ENCODE results near the gene GCC1. TPM values are rescaled to one million over a fixed set of nuclear protein-coding genes. Genes with fewer than 3 reads are reported as not detected.

GCC1 gene
- total RNA-seq (2021; ENCODE audit: unreplicated experiment) (19.1 TPM), Bru-seq, nascent RNA (percentile 82 among the genes with signal in this experiment), BruChase-seq, experiment 1, labeled RNA remaining after a 2-hour chase (percentile 98 among the genes with signal in this experiment), BruChase-seq, experiment 2, labeled RNA remaining after a 6-hour chase (percentile 87 among the genes with signal in this experiment)
- polyA plus RNA-seq (2012; ENCODE audit: insufficient read length), result 15.0 TPM
- long read RNA-seq, full-length matches to known transcripts, result 75 of 84 reads
- long read RNA-seq, partial matches to known transcripts, result 0 of 84 reads
- long read RNA-seq, other reads (novel, unspliced or antisense), result 9 of 84 reads

GRCh38 chr7:127585044-127585953, at the start of gene GCC1:
Gene GCC1 (minus strand): TSS chr7:127585596. CDS start chr7:127585182, 414 bp downstream.
- DNase-seq (ENCODE audit: low read depth, low spot score) (peak; percentile 53), ATAC-seq (peak; percentile 86)
- ChIA-PET CTCF (no interaction called here), POLR2A (no interaction called here)
- peak within 1 kb of the TSS; percentile 80 to 99 for H3K4me3 ChIP-seq (ENCODE audit: low read depth in 2 of 2, low read length in 2 of 2)
- no peaks in the 10 kb centered on the region for H3K9me3 ChIP-seq (ENCODE audit: control insufficient read depth, insufficient read depth, low read depth, low read length)
- intact Hi-C loops (cut with micrococcal nuclease; ENCODE audit: unreplicated experiment) (no loop called here), in situ Hi-C loops (cut with HindIII; ENCODE audit: low pct_unique_long_range_greater_than_20kb, low sequenced_read_pairs) (no loop called here)
- peaks cover 26% of the 10 kb centered on the region for H3K4me1 ChIP-seq (ENCODE audit: control insufficient read depth, insufficient read depth, low read length)
- peaks cover 5% of the 10 kb centered on the region; the same call in 1 of the 2 replicates for H3K36me3 ChIP-seq (ENCODE audit: control insufficient read depth, insufficient read depth, low read length)
- BruUV-seq (replicated peaks), result TSS peak; percentile 69
- no peaks in the 10 kb centered on the region for H3K27me3 ChIP-seq (ENCODE audit: control insufficient read depth, insufficient read depth, low read length)
- TF ChIP-seq REST (IDR thresholded peaks at IDR 0.05; ENCODE audit: insufficient read depth in 1 of 2, low read depth in 2 of 2, low read length in 1 of 2) (no peak), POLR2AphosphoS5 (IDR thresholded peaks at IDR 0.05; ENCODE audit: low read depth, low read length) (peak; percentile 83), CTCF (IDR thresholded peaks at IDR 0.05) (no peak), SIN3A (IDR thresholded peaks at IDR 0.05; ENCODE audit: borderline replicate concordance, insufficient read depth, low read depth, low read length) (no peak), TCF7L2 (IDR thresholded peaks at IDR 0.05; ENCODE audit: low read depth, low read length) (no peak)
- H3K27ac ChIP-seq (ENCODE audit: low read length), result peak within 1 kb of the TSS; percentile 94

DNA sequence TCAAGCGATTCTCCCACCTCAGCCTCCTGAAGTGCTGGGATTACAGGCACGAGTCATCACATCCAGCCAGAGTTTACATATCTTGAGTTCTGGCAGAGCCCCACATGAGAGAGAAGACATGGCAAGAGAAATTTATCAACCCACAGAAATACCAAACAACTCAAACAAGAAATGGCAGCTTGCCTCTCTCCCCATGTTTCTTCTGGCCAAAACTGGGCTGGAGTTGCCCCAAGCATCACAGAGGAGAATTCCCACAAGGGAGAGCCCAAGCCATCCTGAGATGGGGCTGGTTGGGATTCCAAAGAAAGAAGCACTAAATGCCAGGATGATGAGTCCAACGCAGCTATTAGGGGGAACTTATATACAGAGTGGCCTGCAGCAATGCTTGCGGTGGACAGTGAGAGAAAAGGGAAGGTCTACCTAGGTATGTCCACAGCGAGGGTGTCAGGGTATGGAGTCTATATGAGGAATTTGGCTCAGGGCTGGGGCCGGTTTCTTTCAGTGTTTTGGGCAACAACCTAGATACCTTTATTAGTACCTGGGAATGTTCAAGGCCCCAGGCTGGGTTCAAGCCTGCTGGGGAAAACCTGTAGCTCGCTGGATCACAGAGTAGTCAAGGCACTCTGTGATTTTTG, 47.0 kb upstream of the GCC1 start:
- no peaks in the 10 kb centered on the region for H3K9me3 ChIP-seq (ENCODE audit: control insufficient read depth, insufficient read depth, low read depth, low read length)
- no peak overlapping the region for H3K27ac ChIP-seq (ENCODE audit: low read length)
- no peaks in the 10 kb centered on the region for H3K4me1 ChIP-seq (ENCODE audit: control insufficient read depth, insufficient read depth, low read length)
- ChIA-PET POLR2A (no interaction called here), CTCF (no interaction called here)
- 0 out of 2 replicates have a peak, but pooled peaks cover 2% of the 10 kb centered on the region for H3K27me3 ChIP-seq (ENCODE audit: control insufficient read depth, insufficient read depth, low read length)
- DNase-seq (ENCODE audit: low read depth, low spot score) (no peak), ATAC-seq (no peak)
- no TSS peak for BruUV-seq (replicated peaks)
- H3K4me3 ChIP-seq (ENCODE audit: low read depth in 2 of 2, low read length in 2 of 2), result no peak overlapping the region
- intact Hi-C loops (cut with micrococcal nuclease; ENCODE audit: unreplicated experiment), result no loop called here
- in situ Hi-C loops (cut with HindIII; ENCODE audit: low pct_unique_long_range_greater_than_20kb, low sequenced_read_pairs), result no loop called here
- no peaks in the 10 kb centered on the region for H3K36me3 ChIP-seq (ENCODE audit: control insufficient read depth, insufficient read depth, low read length)
- no peak for TF ChIP-seq POLR2AphosphoS5 (IDR thresholded peaks at IDR 0.05; ENCODE audit: low read depth, low read length)
- no peak for TF ChIP-seq REST (IDR thresholded peaks at IDR 0.05; ENCODE audit: insufficient read depth in 1 of 2, low read depth in 2 of 2, low read length in 1 of 2)
- TF ChIP-seq TCF7L2 (IDR thresholded peaks at IDR 0.05; ENCODE audit: low read depth, low read length), result no peak
- no peak for TF ChIP-seq CTCF (IDR thresholded peaks at IDR 0.05)
- TF ChIP-seq SIN3A (IDR thresholded peaks at IDR 0.05; ENCODE audit: borderline replicate concordance, insufficient read depth, low read depth, low read length), result no peak

Data from Panc1 (cell line).